ENCODE measurements around the gene KLHDC1.

Gene KLHDC1

GRCh38 chr14:49677643-49678042 lies 15.3 kb upstream of the KLHDC1 start:
- Histone ChIP-seq H3K36me3 (ENCODE audit: insufficient read depth, low read length) (peaks cover 58% of the 10 kb centered on the region; the same call in 1 of the 2 replicates), H3F3A (ENCODE audit: low read depth) (no peaks in the 10 kb centered on the region), H3K9me3 (ENCODE audit: insufficient read depth, low read depth, low read length) (no peaks in the 10 kb centered on the region), H3K4me2 (ENCODE audit: low read depth, low read length, poor library complexity, severe bottlenecking) (no peak overlapping the region), H3K9ac (ENCODE audit: low read depth, low read length, poor library complexity, severe bottlenecking) (no peak overlapping the region), H3K4me3 (ENCODE audit: low read length, poor library complexity, severe bottlenecking) (no peak overlapping the region), H3K4me1 (ENCODE audit: insufficient read depth, low read length, poor library complexity, severe bottlenecking) (peaks cover 1% of the 10 kb centered on the region), H4K20me1 (ENCODE audit: insufficient read depth, low read length, poor library complexity, severe bottlenecking) (peaks cover under 1% of the 10 kb centered on the region), H3K79me2 (ENCODE audit: insufficient read depth, low read length) (peaks cover 21% of the 10 kb centered on the region), H3K9me2 (replicated peaks; ENCODE audit: low read depth, low read length) (no peaks in the 10 kb centered on the region), H2AFZ (ENCODE audit: low read length) (no peak overlapping the region), H3K27me3 (ENCODE audit: insufficient read depth, low read length, poor library complexity, severe bottlenecking) (no peaks in the 10 kb centered on the region)
- TF ChIP-seq CTCF (conservative IDR thresholded peaks at IDR 0.05; ENCODE audit: low read length) (peak; percentile 33), EZH2phosphoT487 (IDR thresholded peaks at IDR 0.05; ENCODE audit: borderline replicate concordance) (no peak)

GRCh38 chr14:49679271-49679670 lies 13.6 kb upstream of the KLHDC1 start:
- Histone ChIP-seq H3K27me3 (ENCODE audit: insufficient read depth, low read length, poor library complexity, severe bottlenecking) (no peaks in the 10 kb centered on the region), H3K9me2 (replicated peaks; ENCODE audit: low read depth, low read length) (no peaks in the 10 kb centered on the region), H3K9ac (ENCODE audit: low read depth, low read length, poor library complexity, severe bottlenecking) (no peak overlapping the region), H3K9me3 (ENCODE audit: insufficient read depth, low read depth, low read length) (no peaks in the 10 kb centered on the region), H3K4me1 (ENCODE audit: insufficient read depth, low read length, poor library complexity, severe bottlenecking) (peaks cover 14% of the 10 kb centered on the region), H3K79me2 (ENCODE audit: insufficient read depth, low read length) (peaks cover 35% of the 10 kb centered on the region), H3K36me3 (ENCODE audit: insufficient read depth, low read length) (peaks cover 42% of the 10 kb centered on the region; the same call in 1 of the 2 replicates), H2AFZ (ENCODE audit: low read length) (no peak overlapping the region), H4K20me1 (ENCODE audit: insufficient read depth, low read length, poor library complexity, severe bottlenecking) (peaks cover 4% of the 10 kb centered on the region), H3K4me2 (ENCODE audit: low read depth, low read length, poor library complexity, severe bottlenecking) (peak overlapping the region; percentile 6), H3F3A (ENCODE audit: low read depth) (no peaks in the 10 kb centered on the region), H3K4me3 (ENCODE audit: low read length, poor library complexity, severe bottlenecking) (no peak overlapping the region)
- no peak for TF ChIP-seq EZH2phosphoT487 (IDR thresholded peaks at IDR 0.05; ENCODE audit: borderline replicate concordance)
- TF ChIP-seq CTCF (conservative IDR thresholded peaks at IDR 0.05; ENCODE audit: low read length), result no peak

GRCh38 chr14:49686425-49686824 lies 6.5 kb upstream of the KLHDC1 start:
- H4K20me1 ChIP-seq (ENCODE audit: insufficient read depth, low read length, poor library complexity, severe bottlenecking), result peaks cover 18% of the 10 kb centered on the region
- peaks cover 46% of the 10 kb centered on the region for H3K79me2 ChIP-seq (ENCODE audit: insufficient read depth, low read length)

More at GRCh38 chr14:49686425-49686824, 6.5 kb upstream of the KLHDC1 start:
- peaks cover 43% of the 10 kb centered on the region for H3K4me1 ChIP-seq (ENCODE audit: insufficient read depth, low read length, poor library complexity, severe bottlenecking)
- TF ChIP-seq CTCF (conservative IDR thresholded peaks at IDR 0.05; ENCODE audit: low read length), result 0 out of 2 replicates have a peak, but pooled peaks have one; percentile 8
- no peak for TF ChIP-seq EZH2phosphoT487 (IDR thresholded peaks at IDR 0.05; ENCODE audit: borderline replicate concordance)
- peak overlapping the region; percentile 76 for H3K9ac ChIP-seq (ENCODE audit: low read depth, low read length, poor library complexity, severe bottlenecking)
- peaks cover 5% of the 10 kb centered on the region; the same call in 1 of the 2 replicates for H3K36me3 ChIP-seq (ENCODE audit: insufficient read depth, low read length)
- H3K9me3 ChIP-seq (ENCODE audit: insufficient read depth, low read depth, low read length), result no peaks in the 10 kb centered on the region
- H3F3A ChIP-seq (ENCODE audit: low read depth), result peaks cover 9% of the 10 kb centered on the region
- H2AFZ ChIP-seq (ENCODE audit: low read length), result no peak overlapping the region
- peak overlapping the region; percentile 87 for H3K4me3 ChIP-seq (ENCODE audit: low read length, poor library complexity, severe bottlenecking)
- H3K4me2 ChIP-seq (ENCODE audit: low read depth, low read length, poor library complexity, severe bottlenecking), result peak overlapping the region; percentile 76
- no peaks in the 10 kb centered on the region for H3K27me3 ChIP-seq (ENCODE audit: insufficient read depth, low read length, poor library complexity, severe bottlenecking)
- no peaks in the 10 kb centered on the region for H3K9me2 ChIP-seq (replicated peaks; ENCODE audit: low read depth, low read length)
